K562 (cell line): Measurements from ENCODE around the gene AMZ1. TPM values are rescaled to one million over a fixed set of nuclear protein-coding genes. Genes with fewer than 3 reads are reported as not detected.
A peak's percentile ranks its signal among the peaks of the same experiment; 100 is the strongest.

Experiments used
- AFF4 ChIP-seq: sonication (generic); formaldehyde crosslinking; IDR thresholded peaks from 2 replicates; pipeline ENCODE4 v1.8.0; 2023; ENCODE audit warnings: mild to moderate bottlenecking, missing genetic modification reagents
- C11orf30 ChIP-seq: fragments of 450-650 bp; IDR thresholded peaks from 2 replicates; pipeline ENCODE4 v1.6.1; 2016; ENCODE audit warnings: low read depth, mild to moderate bottlenecking
- DACH1 ChIP-seq: fragments of 450-650 bp; IDR thresholded peaks from 2 replicates; pipeline ENCODE4 v1.6.1; 2018; ENCODE audit not compliant: partially characterized antibody
- E2F5 ChIP-seq: sonication (generic); formaldehyde crosslinking; IDR thresholded peaks from 2 replicates; pipeline ENCODE4 v1.8.0; 2022; ENCODE audit warnings: mild to moderate bottlenecking, missing genetic modification reagents
- ERF ChIP-seq: fragments of 450-650 bp; formaldehyde crosslinking; IDR thresholded peaks from 2 replicates; pipeline ENCODE4 v1.4.0; 2020; ENCODE audit warnings: mild to moderate bottlenecking, mixed read lengths
- MTA2 ChIP-seq: fragments of 450-650 bp; IDR thresholded peaks from 2 replicates; pipeline ENCODE4 v1.6.1; 2016; ENCODE audit warnings: low read depth
- MXI1 ChIP-seq: IDR thresholded peaks from 2 replicates; pipeline ENCODE4 v1.6.1; 2011; ENCODE audit warnings: low read depth, mild to moderate bottlenecking, improper control_type of control experiment, low read length
- NR4A1 ChIP-seq, 2 experiments: fragments of 250-450 bp in 1 of 2; fragments of 450-650 bp in 1 of 2; sonication (Bioruptor Pico) in 1 of 2; IDR thresholded peaks; 2 replicates each; pipeline versions ENCODE4 v1.4.0 to v1.6.1; 2016 to 2020; ENCODE audit warnings: mild to moderate bottlenecking in 2 of 2, missing compliant biosample characterization in 1 of 2, missing genetic modification characterization in 1 of 2, moderate library complexity in 1 of 2
- OTX1 ChIP-seq: fragments of 450-650 bp; formaldehyde crosslinking; IDR thresholded peaks from 2 replicates; pipeline ENCODE4 v1.4.0; 2022; ENCODE audit warnings: mild to moderate bottlenecking
- RBM22 ChIP-seq: fragments of 200-400 bp; formaldehyde crosslinking; IDR thresholded peaks from 2 replicates; pipeline ENCODE4 v1.6.1; 2018; ENCODE audit warnings: low read length, low read depth; ENCODE audit not compliant: poor library complexity, severe bottlenecking
- SFPQ ChIP-seq: fragments of 200-400 bp; formaldehyde crosslinking; IDR thresholded peaks from 2 replicates; pipeline ENCODE4 v1.6.1; 2017; ENCODE audit warnings: mild to moderate bottlenecking, low read depth, low read length, moderate library complexity
- SMARCE1 ChIP-seq: fragments of 450-650 bp; IDR thresholded peaks from 2 replicates; pipeline ENCODE4 v1.7.1; 2016; ENCODE audit warnings: mild to moderate bottlenecking
- STAG1 ChIP-seq: sonication (generic); formaldehyde crosslinking; IDR thresholded peaks from 2 replicates; pipeline ENCODE4 v1.5.0; 2020; ENCODE audit warnings: missing genetic modification reagents, borderline replicate concordance
- UBTF ChIP-seq, 2 experiments: IDR thresholded peaks; 2 replicates each; pipeline ENCODE4 v1.6.1; 2012; ENCODE audit warnings: improper control_type of control experiment in 2 of 2, low read depth in 2 of 2, low read length in 2 of 2, borderline replicate concordance in 1 of 2
- ZFX ChIP-seq: sonication (generic); formaldehyde crosslinking; IDR thresholded peaks from 2 replicates; pipeline ENCODE4 v1.8.0; 2022; ENCODE audit warnings: mild to moderate bottlenecking, missing genetic modification reagents, moderate library complexity
- ZNF212 ChIP-seq: fragments of 450-650 bp; formaldehyde crosslinking; IDR thresholded peaks from 2 replicates; pipeline ENCODE4 v1.4.0; 2020; ENCODE audit warnings: mild to moderate bottlenecking
- ZNF24 ChIP-seq: fragments of 450-650 bp; IDR thresholded peaks from 2 replicates; pipeline ENCODE4 v1.6.1; 2016
- ZNF507 ChIP-seq: conservative IDR thresholded peaks from 2 replicates; pipeline ENCODE4 v1.6.1; 2017; ENCODE audit warnings: missing genetic modification characterization, missing compliant biosample characterization
- polyA plus RNA-seq, 8 experiments: library from polyadenylated mRNA; depleted of rRNA in 4 of 8; stranded (reverse) in 5 of 8; unstranded in 3 of 8; fragments of >200 nt; fragmentation: Nextera tagmentation in 2 of 8; fragmentation: Illumina TruSeq in 1 of 8; extraction: Ambion mirVana in 2 of 8; extraction: Trizol in 1 of 8; gene quantifications; 2 replicates each; pipeline versions ENCODE4 v1.2.1 to v1.2.3, GENCODE V29; 2011 to 2014; ENCODE audit warnings: inconsistent platforms in 1 of 8, missing spikeins in 1 of 8
- total RNA-seq, 7 experiments: library from RNA; depleted of rRNA in 6 of 7; stranded (reverse); fragments of >200 nt in 6 of 7; fragmentation: Illumina TruSeq in 2 of 7; extraction: Trizol in 2 of 7; gene quantifications; 2 replicates each; pipeline versions ENCODE4 v1.2.1 to v1.2.3, GENCODE V29; 2011 to 2021; ENCODE audit warnings: low replicate concordance in 1 of 7

AMZ1 gene
- total and polyA plus RNA-seq, 9 of the 15 experiments (the other 6 are each of a cell fraction or from before 2014, with no cell fraction given): not detected

- TF ChIP-seq UBTF (IDR thresholded peaks at IDR 0.05; ENCODE audit: borderline replicate concordance in 1 of 2, low read depth in 2 of 2, low read length in 2 of 2) (peak in 1 of 2 experiments; percentile 82; a peak in 1 of 4 replicates), MTA2 (0 out of 2 replicates have a peak, but pooled peaks have one; percentile 8), NR4A1 (CRISPR knock-in tag; IDR thresholded peaks at IDR 0.05) (no peak), NR4A1 (tag; IDR thresholded peaks at IDR 0.05) (peak; percentile 50; the same call in 1 of the 2 replicates), SFPQ (no peak), STAG1 (CRISPR knock-in tag) (no peak), ZFX (CRISPR knock-in tag) (peak; percentile 29; the same call in 1 of the 2 replicates), DACH1 (no peak), ZNF212 (CRISPR knock-in tag) (no peak), AFF4 (CRISPR knock-in tag) (no peak), C11orf30 (peak; percentile 53; the same call in 1 of the 2 replicates), OTX1 (CRISPR knock-in tag) (no peak), MXI1 (no peak; the same call in 1 of the 2 replicates), E2F5 (CRISPR knock-in tag) (no peak), ZNF507 (tag) (no peak), RBM22 (no peak), SMARCE1 (peak; percentile 52; the same call in 1 of the 2 replicates), ERF (CRISPR knock-in tag) (no peak), ZNF24 (peak; percentile 26; the same call in 1 of the 2 replicates)
Measured at GRCh38 chr7:2732959-2733584, 45.1 kb downstream of the AMZ1 start (continued).
